ENCODE measurements around the gene CD53. TPM values are rescaled to one million over a fixed set of nuclear protein-coding genes. Genes with fewer than 3 reads are reported as not detected.

CD53 gene
- total and polyA plus RNA-seq, 2 experiments from 2014 or later: 0.79 to 1.4 TPM

DNA sequence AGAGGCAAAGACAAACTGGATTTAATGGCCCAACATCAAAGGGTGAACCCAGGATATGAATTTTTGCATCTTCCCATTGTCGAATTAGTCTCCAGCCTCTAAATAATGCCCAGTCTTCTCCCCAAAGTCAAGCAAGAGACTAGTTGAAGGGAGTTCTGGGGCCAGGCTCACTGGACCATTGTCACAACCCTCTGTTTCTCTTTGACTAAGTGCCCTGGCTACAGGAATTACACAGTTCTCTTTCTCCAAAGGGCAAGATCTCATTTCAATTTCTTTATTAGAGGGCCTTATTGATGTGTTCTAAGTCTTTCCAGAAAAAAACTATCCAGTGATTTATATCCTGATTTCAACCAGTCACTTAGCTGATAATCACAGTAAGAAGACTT lies 26.5 kb downstream of the CD53 start:
- Histone ChIP-seq H3K27me3 (no peaks in the 10 kb centered on the region), H3K4me1 (ENCODE audit: insufficient read depth) (no peaks in the 10 kb centered on the region), H3K36me3 (replicated peaks; ENCODE audit: insufficient read depth, low read depth) (no peaks in the 10 kb centered on the region), H3K4me2 (no peak overlapping the region), H3K9me2 (replicated peaks; ENCODE audit: insufficient read depth) (no peaks in the 10 kb centered on the region), H3K4me3 (no peak overlapping the region), H3K9me3 (ENCODE audit: low read depth) (no peaks in the 10 kb centered on the region), H3K27ac (no peak overlapping the region), H4K20me1 (ENCODE audit: insufficient read depth, poor library complexity, severe bottlenecking) (no peaks in the 10 kb centered on the region), H3K79me2 (no peaks in the 10 kb centered on the region), H2AFZ (no peak overlapping the region)
- DNase-seq (ENCODE audit: low spot score): no peak
- 70% methylated on average over 1 of the region's 1 CpG for WGBS (ENCODE audit: low lambda C conversion rate, missing lambda C conversion rate)
- no peak for TF ChIP-seq EZH2 (IDR thresholded peaks at IDR 0.05; ENCODE audit: borderline replicate concordance)
- no peak for TF ChIP-seq EZH2phosphoT487 (IDR thresholded peaks at IDR 0.05; ENCODE audit: low read depth, severe bottlenecking, unreplicated experiment)
- TF ChIP-seq, protein P1, sequence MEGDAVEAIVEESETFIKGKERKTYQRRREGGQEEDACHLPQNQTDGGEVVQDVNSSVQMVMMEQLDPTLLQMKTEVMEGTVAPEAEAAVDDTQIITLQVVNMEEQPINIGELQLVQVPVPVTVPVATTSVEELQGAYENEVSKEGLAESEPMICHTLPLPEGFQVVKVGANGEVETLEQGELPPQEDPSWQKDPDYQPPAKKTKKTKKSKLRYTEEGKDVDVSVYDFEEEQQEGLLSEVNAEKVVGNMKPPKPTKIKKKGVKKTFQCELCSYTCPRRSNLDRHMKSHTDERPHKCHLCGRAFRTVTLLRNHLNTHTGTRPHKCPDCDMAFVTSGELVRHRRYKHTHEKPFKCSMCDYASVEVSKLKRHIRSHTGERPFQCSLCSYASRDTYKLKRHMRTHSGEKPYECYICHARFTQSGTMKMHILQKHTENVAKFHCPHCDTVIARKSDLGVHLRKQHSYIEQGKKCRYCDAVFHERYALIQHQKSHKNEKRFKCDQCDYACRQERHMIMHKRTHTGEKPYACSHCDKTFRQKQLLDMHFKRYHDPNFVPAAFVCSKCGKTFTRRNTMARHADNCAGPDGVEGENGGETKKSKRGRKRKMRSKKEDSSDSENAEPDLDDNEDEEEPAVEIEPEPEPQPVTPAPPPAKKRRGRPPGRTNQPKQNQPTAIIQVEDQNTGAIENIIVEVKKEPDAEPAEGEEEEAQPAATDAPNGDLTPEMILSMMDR (IDR thresholded peaks at IDR 0.05; ENCODE audit: poor library complexity): no peak

DNA sequence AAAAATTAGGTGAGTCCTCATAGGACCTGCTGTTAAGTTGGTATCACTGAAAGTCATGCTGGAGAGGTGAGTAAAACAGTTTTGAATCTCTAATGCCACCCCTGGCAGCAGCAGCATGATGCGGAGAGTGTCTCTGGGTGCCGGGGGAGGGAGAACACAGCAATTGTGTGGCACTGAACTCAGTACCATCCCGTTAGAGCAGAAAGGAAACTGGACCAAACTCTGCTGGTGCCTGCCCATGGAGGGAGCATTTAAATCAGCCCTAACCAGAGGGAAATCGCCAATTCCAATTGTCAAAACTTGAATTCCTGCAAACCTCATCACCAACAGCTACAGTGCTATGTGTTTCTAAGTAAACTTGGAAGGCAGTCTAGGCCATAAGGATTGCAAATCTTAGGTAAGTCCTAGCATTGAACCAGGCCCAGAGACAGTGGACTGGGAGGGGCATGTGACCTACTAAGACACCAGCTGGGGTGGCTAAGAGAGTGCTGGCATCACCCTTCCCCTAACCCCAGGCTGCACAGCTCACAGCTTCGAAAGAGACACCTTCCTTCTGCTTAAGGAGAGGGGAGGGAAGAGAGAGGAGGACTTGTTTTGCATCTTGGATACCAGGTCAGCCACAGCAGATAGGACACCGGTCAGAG lies 30.0 kb downstream of the CD53 start:
- H3K27ac ChIP-seq: no peak overlapping the region
- WGBS (ENCODE audit: low lambda C conversion rate, missing lambda C conversion rate): 86% methylated on average over 6 of the region's 6 CpGs
- H3K4me2 ChIP-seq: no peak overlapping the region
- H3K27me3 ChIP-seq: no peaks in the 10 kb centered on the region
- no peaks in the 10 kb centered on the region for H3K9me3 ChIP-seq (ENCODE audit: low read depth)
- no peaks in the 10 kb centered on the region for H3K9me2 ChIP-seq (replicated peaks; ENCODE audit: insufficient read depth)
- no peaks in the 10 kb centered on the region for H3K4me1 ChIP-seq (ENCODE audit: insufficient read depth)
- no peak overlapping the region for H2AFZ ChIP-seq
- H3K4me3 ChIP-seq: no peak overlapping the region
- H4K20me1 ChIP-seq (ENCODE audit: insufficient read depth, poor library complexity, severe bottlenecking): no peaks in the 10 kb centered on the region
- TF ChIP-seq, protein P1 (IDR thresholded peaks at IDR 0.05; ENCODE audit: poor library complexity): no peak
- TF ChIP-seq EZH2phosphoT487 (IDR thresholded peaks at IDR 0.05; ENCODE audit: low read depth, severe bottlenecking, unreplicated experiment): no peak
- TF ChIP-seq EZH2 (IDR thresholded peaks at IDR 0.05; ENCODE audit: borderline replicate concordance): no peak
- H3K36me3 ChIP-seq (replicated peaks; ENCODE audit: insufficient read depth, low read depth): no peaks in the 10 kb centered on the region
- no peaks in the 10 kb centered on the region for H3K79me2 ChIP-seq
- DNase-seq (ENCODE audit: low spot score): no peak

DNA sequence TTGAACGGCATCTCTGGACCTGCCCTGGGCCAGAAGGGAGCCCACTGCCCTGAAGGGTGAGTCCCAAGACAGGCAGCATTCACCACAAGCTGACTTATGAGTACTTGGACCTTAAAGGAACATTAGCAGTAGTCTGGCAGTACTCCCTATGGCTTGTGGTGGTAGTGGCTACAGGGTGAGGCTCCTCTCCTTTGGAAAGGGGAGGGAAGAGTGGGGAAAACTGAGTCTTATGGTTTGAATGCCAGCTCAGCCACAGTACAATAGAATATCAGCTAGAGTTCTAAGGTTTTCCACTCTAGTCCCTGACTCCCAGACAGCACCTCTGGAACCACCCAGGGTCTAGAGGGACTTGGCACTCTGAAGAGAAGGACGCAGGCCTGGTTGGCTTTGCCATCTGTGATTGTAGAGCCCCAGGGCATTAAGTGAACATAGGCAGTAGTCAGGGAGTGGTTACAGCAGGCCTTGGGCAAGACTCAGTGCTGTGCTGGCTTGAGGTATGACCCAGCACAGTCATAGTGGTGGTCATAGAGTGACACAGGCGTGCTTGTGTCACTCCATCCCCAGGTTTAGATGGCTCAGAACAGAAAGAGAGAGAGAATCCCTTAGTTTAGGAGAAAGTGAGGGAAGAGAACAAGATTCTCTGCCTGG lies 31.0 kb downstream of the CD53 start:
- Histone ChIP-seq H3K4me2 (no peak overlapping the region), H3K36me3 (replicated peaks; ENCODE audit: insufficient read depth, low read depth) (no peaks in the 10 kb centered on the region)
- no peak for DNase-seq (ENCODE audit: low spot score)

More for the DNA sequence above, 31.0 kb downstream of the CD53 start:
- H4K20me1 ChIP-seq (ENCODE audit: insufficient read depth, poor library complexity, severe bottlenecking): no peaks in the 10 kb centered on the region
- H2AFZ ChIP-seq: no peak overlapping the region
- no peak overlapping the region for H3K4me3 ChIP-seq
- no peak overlapping the region for H3K27ac ChIP-seq
- no peaks in the 10 kb centered on the region for H3K9me2 ChIP-seq (replicated peaks; ENCODE audit: insufficient read depth)
- WGBS (ENCODE audit: low lambda C conversion rate, missing lambda C conversion rate): 80% methylated on average over 3 of the region's 3 CpGs
- H3K4me1 ChIP-seq (ENCODE audit: insufficient read depth): no peaks in the 10 kb centered on the region
- H3K27me3 ChIP-seq: no peaks in the 10 kb centered on the region
- H3K9me3 ChIP-seq (ENCODE audit: low read depth): no peaks in the 10 kb centered on the region
- no peak for TF ChIP-seq EZH2 (IDR thresholded peaks at IDR 0.05; ENCODE audit: borderline replicate concordance)
- no peak for TF ChIP-seq EZH2phosphoT487 (IDR thresholded peaks at IDR 0.05; ENCODE audit: low read depth, severe bottlenecking, unreplicated experiment)
- TF ChIP-seq, protein P1 (IDR thresholded peaks at IDR 0.05; ENCODE audit: poor library complexity): no peak
- no peaks in the 10 kb centered on the region for H3K79me2 ChIP-seq
